Measurements from ENCODE around the gene HGFAC. TPM values are rescaled to one million over a fixed set of nuclear protein-coding genes. Genes with fewer than 3 reads are reported as not detected.
"Not testable (repeated sequence)": the region's sequence is repeated elsewhere in the genome, so short reads cannot be mapped to it uniquely, and the experiment has no call there.

The HGFAC gene
- total RNA-seq, 2 experiments from 2014 or later, result not detected

- no peak for ATAC-seq (ENCODE audit: low read depth)
- POLR2A ChIA-PET, result no interaction called here
- no peak overlapping the region for H3K27ac Mint-ChIP-seq
Observed at GRCh38 chr4:3406431-3406830, 35.3 kb upstream of the HGFAC start.

GRCh38 chr4:3407171-3407771, 34.5 kb upstream of the HGFAC start:
- Mint-ChIP-seq H3K36me3 (no peaks in the 10 kb centered on the region), H3K27me3 (no peaks in the 10 kb centered on the region), H3K4me3 (no peak overlapping the region), H3K27ac (no peak overlapping the region), H3K4me1 (no peaks in the 10 kb centered on the region), H3K9me3 (no peaks in the 10 kb centered on the region)
- ATAC-seq (ENCODE audit: low read depth), result no peak
- POLR2A ChIA-PET, result no interaction called here
- no peak for DNase-seq

More at GRCh38 chr4:3406431-3406830, 35.3 kb upstream of the HGFAC start:
- Mint-ChIP-seq H3K9me3 (no peaks in the 10 kb centered on the region), H3K4me3 (no peak overlapping the region), H3K36me3 (no peaks in the 10 kb centered on the region), H3K4me1 (no peaks in the 10 kb centered on the region), H3K27me3 (no peaks in the 10 kb centered on the region)
- peak; percentile 10 for DNase-seq

GRCh38 chr4:3407930-3408792, 33.6 kb upstream of the HGFAC start:
- H3K4me1 Mint-ChIP-seq, result no peaks in the 10 kb centered on the region

GRCh38 chr4:3408793-3409330, 32.9 kb upstream of the HGFAC start:
- ATAC-seq (ENCODE audit: low read depth) (no peak), DNase-seq (no peak)
- POLR2A ChIA-PET, result no interaction called here
- no peaks in the 10 kb centered on the region for H3K4me1 Mint-ChIP-seq
- no peak overlapping the region for H3K4me3 Mint-ChIP-seq
- H3K36me3 Mint-ChIP-seq, result no peaks in the 10 kb centered on the region
- H3K27me3 Mint-ChIP-seq, result no peaks in the 10 kb centered on the region
- no peak overlapping the region for H3K27ac Mint-ChIP-seq
- H3K9me3 Mint-ChIP-seq, result no peaks in the 10 kb centered on the region

More at GRCh38 chr4:3407930-3408792, 33.6 kb upstream of the HGFAC start:
- Mint-ChIP-seq H3K27me3 (no peaks in the 10 kb centered on the region), H3K4me3 (no peak overlapping the region), H3K27ac (no peak overlapping the region), H3K9me3 (no peaks in the 10 kb centered on the region), H3K36me3 (no peaks in the 10 kb centered on the region)
- POLR2A ChIA-PET, result no interaction called here
- no peak for DNase-seq
- ATAC-seq (ENCODE audit: low read depth), result no peak

- ATAC-seq (ENCODE audit: low read depth) (no peak), DNase-seq (no peak)
- H3K9me3 Mint-ChIP-seq, result no peaks in the 10 kb centered on the region
- H3K27ac Mint-ChIP-seq, result no peak overlapping the region
- POLR2A ChIA-PET, result no interaction called here
- no peaks in the 10 kb centered on the region for H3K27me3 Mint-ChIP-seq
- no peaks in the 10 kb centered on the region for H3K4me1 Mint-ChIP-seq
- no peak overlapping the region for H3K4me3 Mint-ChIP-seq
- H3K36me3 Mint-ChIP-seq, result no peaks in the 10 kb centered on the region
Observed at GRCh38 chr4:3409571-3410091, 32.1 kb upstream of the HGFAC start.

- H3K4me1 Mint-ChIP-seq, result no peaks in the 10 kb centered on the region
- DNase-seq, result no peak
- no peak overlapping the region for H3K4me3 Mint-ChIP-seq
- POLR2A ChIA-PET, result no interaction called here
- no peak for ATAC-seq (ENCODE audit: low read depth)
- no peaks in the 10 kb centered on the region for H3K36me3 Mint-ChIP-seq
- no peaks in the 10 kb centered on the region for H3K27me3 Mint-ChIP-seq
- no peak overlapping the region for H3K27ac Mint-ChIP-seq
- H3K9me3 Mint-ChIP-seq, result no peaks in the 10 kb centered on the region
Observed at GRCh38 chr4:3410401-3411135, 31.2 kb upstream of the HGFAC start.

- DNase-seq; POLR2A ChIA-PET; H3K4me1 Mint-ChIP-seq; H3K27ac Mint-ChIP-seq; H3K27me3 Mint-ChIP-seq; ATAC-seq (ENCODE audit: low read depth); H3K36me3 Mint-ChIP-seq; H3K4me3 Mint-ChIP-seq; H3K9me3 Mint-ChIP-seq: not testable (repeated sequence)
Observed at GRCh38 chr4:3411190-3411589, 30.6 kb upstream of the HGFAC start.

- Mint-ChIP-seq H3K9me3 (no peaks in the 10 kb centered on the region), H3K36me3 (no peaks in the 10 kb centered on the region), H3K4me1 (no peaks in the 10 kb centered on the region), H3K27ac (no peak overlapping the region), H3K4me3 (no peak overlapping the region), H3K27me3 (no peaks in the 10 kb centered on the region)
- DNase-seq (no peak), ATAC-seq (ENCODE audit: low read depth) (no peak)
- POLR2A ChIA-PET, result no interaction called here
Observed at GRCh38 chr4:3411676-3412075, 30.1 kb upstream of the HGFAC start.

- Mint-ChIP-seq H3K4me3 (no peak overlapping the region), H3K9me3 (no peaks in the 10 kb centered on the region), H3K36me3 (no peaks in the 10 kb centered on the region), H3K27me3 (no peaks in the 10 kb centered on the region), H3K4me1 (no peaks in the 10 kb centered on the region), H3K27ac (no peak overlapping the region)
- DNase-seq (no peak), ATAC-seq (ENCODE audit: low read depth) (no peak)
- POLR2A ChIA-PET, result no interaction called here
Observed at GRCh38 chr4:3412257-3413020, 29.3 kb upstream of the HGFAC start.

GRCh38 chr4:3413217-3413671, 28.5 kb upstream of the HGFAC start:
- Mint-ChIP-seq H3K36me3 (no peaks in the 10 kb centered on the region), H3K4me1 (no peaks in the 10 kb centered on the region), H3K27ac (no peak overlapping the region), H3K27me3 (no peaks in the 10 kb centered on the region), H3K9me3 (no peaks in the 10 kb centered on the region), H3K4me3 (no peak overlapping the region)
- no peak for ATAC-seq (ENCODE audit: low read depth)
- DNase-seq, result no peak
- POLR2A ChIA-PET, result no interaction called here

GRCh38 chr4:3413675-3414420, 27.9 kb upstream of the HGFAC start:
- no peaks in the 10 kb centered on the region for H3K9me3 Mint-ChIP-seq

GRCh38 chr4:3414421-3415279, 27.1 kb upstream of the HGFAC start:
- DNase-seq (no peak), ATAC-seq (ENCODE audit: low read depth) (no peak)
- POLR2A ChIA-PET, result no interaction called here
- no peaks in the 10 kb centered on the region for H3K4me1 Mint-ChIP-seq
- no peaks in the 10 kb centered on the region for H3K9me3 Mint-ChIP-seq
- H3K4me3 Mint-ChIP-seq, result no peak overlapping the region
- no peaks in the 10 kb centered on the region for H3K27me3 Mint-ChIP-seq
- H3K36me3 Mint-ChIP-seq, result no peaks in the 10 kb centered on the region
- no peak overlapping the region for H3K27ac Mint-ChIP-seq

More at GRCh38 chr4:3413675-3414420, 27.9 kb upstream of the HGFAC start:
- POLR2A ChIA-PET, result no interaction called here
- DNase-seq, result no peak
- H3K27ac Mint-ChIP-seq, result no peak overlapping the region
- no peaks in the 10 kb centered on the region for H3K36me3 Mint-ChIP-seq
- ATAC-seq (ENCODE audit: low read depth), result no peak
- no peak overlapping the region for H3K4me3 Mint-ChIP-seq
- no peaks in the 10 kb centered on the region for H3K4me1 Mint-ChIP-seq
- no peaks in the 10 kb centered on the region for H3K27me3 Mint-ChIP-seq
